A549 (cell line): ENCODE results near the gene NKTR. TPM values are rescaled to one million over a fixed set of nuclear protein-coding genes. Genes with fewer than 3 reads are reported as not detected.

ENCODE experiments used
- ATAC-seq, 2 experiments: fragments of 200-7000 bp in 1 of 2; fragments of >200 bp in 1 of 2; cut with Nextera tagmentation in 1 of 2; cut with Tn5 transposase in 1 of 2; 3 replicates each; pipeline versions ENCODE4 v1.8.0 to v1.9.1; 2018 to 2020; ENCODE audit warnings: mild to moderate bottlenecking in 1 of 2, moderate library complexity in 1 of 2
- CTCF ChIA-PET: fragments of 300-600 bp; sonication (Branson Sonifier 250); formaldehyde crosslinking; extraction: SDS; loops from one replicate; lab custom pipeline; 2021; ENCODE audit warnings: antibody characterized with exemption, inconsistent platforms; lab: Yijun Ruan, JAX
- POLR2A ChIA-PET: fragments of 350-600 bp; formaldehyde crosslinking; extraction: SDS; loops from one replicate; lab custom pipeline; 2021; ENCODE audit warnings: antibody characterized with exemption, inconsistent platforms; lab: Yijun Ruan, JAX
- DNase-seq, 2 experiments: peaks; one replicate each; pipeline versions ENCODE4 v3.0.0 to v3.0.0-alpha.2; 2011 to 2016; ENCODE audit warnings: low read depth in 1 of 2, low spot score in 1 of 2
- FAIRE-seq: peaks from 2 replicates; lab custom pipeline; 2011; peaks lifted over from hg19 to GRCh38; lab: Jason Lieb, UNC
- H3K27ac ChIP-seq, 2 experiments: fragments of >200 bp; sonication (Bioruptor Twin); formaldehyde crosslinking; 3 replicates each; pipeline ENCODE4 v1.5.1; 2016 to 2017
- H3K4me1 ChIP-seq: fragments of >200 bp; sonication (Bioruptor Twin); formaldehyde crosslinking; 3 replicates; pipeline ENCODE4 v1.6.1; 2016
- H3K4me2 ChIP-seq: fragments of >200 bp; sonication (Bioruptor Twin); formaldehyde crosslinking; 3 replicates; pipeline ENCODE4 v1.6.1; 2016
- H3K4me3 ChIP-seq: fragments of >200 bp; sonication (Bioruptor Twin); formaldehyde crosslinking; 3 replicates; pipeline ENCODE4 v1.5.1; 2016
- H3K9me3 ChIP-seq: fragments of >200 bp; sonication (Bioruptor Twin); formaldehyde crosslinking; 3 replicates; pipeline ENCODE4 v1.6.1; 2016
- ATOH8 ChIP-seq: fragments of 250-450 bp; sonication (Bioruptor Pico); IDR thresholded peaks from 2 replicates; pipeline ENCODE4 v1.5.0; 2020; ENCODE audit warnings: low read depth, mild to moderate bottlenecking, moderate library complexity
- CBX2 ChIP-seq: fragments of 200-600 bp; sonication (generic); IDR thresholded peaks from 2 replicates; pipeline ENCODE4 v1.6.1; 2016; ENCODE audit warnings: low read depth, mild to moderate bottlenecking, borderline replicate concordance
- CEBPB ChIP-seq, 2 experiments: fragments of >200 bp in 1 of 2; sonication (Bioruptor Twin) in 1 of 2; formaldehyde crosslinking in 1 of 2; IDR thresholded peaks; 2 replicates each; pipeline ENCODE4 v1.6.1; 2012 to 2016
- EHMT2 ChIP-seq: fragments of 200-600 bp; sonication (generic); IDR thresholded peaks from 2 replicates; pipeline ENCODE4 v1.6.1; 2016; ENCODE audit warnings: antibody characterized with exemption, low read depth, mild to moderate bottlenecking, moderate library complexity
- ESRRA ChIP-seq: fragments of 150-350 bp; IDR thresholded peaks from 2 replicates; pipeline ENCODE4 v1.6.1; 2014; ENCODE audit warnings: mild to moderate bottlenecking, low read length, borderline replicate concordance
- HES2 ChIP-seq: fragments of >200 bp; sonication (Bioruptor Twin); formaldehyde crosslinking; IDR thresholded peaks from 2 replicates; pipeline ENCODE4 v1.6.1; 2016
- HOXB13 ChIP-seq: fragments of 250-450 bp; sonication (Bioruptor Pico); IDR thresholded peaks from 2 replicates; pipeline ENCODE4 v1.5.0; 2020; ENCODE audit warnings: low read depth, mild to moderate bottlenecking, moderate library complexity
- HOXB5 ChIP-seq: fragments of 250-450 bp; sonication (Bioruptor Pico); IDR thresholded peaks from 2 replicates; pipeline ENCODE4 v1.5.0; 2020; ENCODE audit warnings: mild to moderate bottlenecking, moderate library complexity
- JUN ChIP-seq, 2 experiments: fragments of >200 bp; sonication (Bioruptor Twin); formaldehyde crosslinking; IDR thresholded peaks; 2 replicates in 1 of 2; 3 replicates in 1 of 2; pipeline ENCODE4 v1.6.1; 2016 to 2017
- KDM5A ChIP-seq: fragments of 200-600 bp; sonication (generic); IDR thresholded peaks from 2 replicates; pipeline ENCODE4 v1.6.1; 2016; ENCODE audit warnings: antibody characterized with exemption, mild to moderate bottlenecking
- NPAS2 ChIP-seq: fragments of 250-450 bp; sonication (Bioruptor Pico); IDR thresholded peaks from 2 replicates; pipeline ENCODE4 v1.8.0; 2022; ENCODE audit warnings: mild to moderate bottlenecking, moderate library complexity, borderline replicate concordance
- PBX3 ChIP-seq: IDR thresholded peaks from 2 replicates; pipeline ENCODE4 v1.6.1; 2012
- PHF8 ChIP-seq: fragments of 200-600 bp; sonication (generic); IDR thresholded peaks from 2 replicates; pipeline ENCODE4 v1.6.1; 2016; ENCODE audit warnings: low read depth, mild to moderate bottlenecking, antibody characterized with exemption, moderate library complexity, borderline replicate concordance
- POLR2A ChIP-seq: IDR thresholded peaks from 2 replicates; pipeline ENCODE4 v1.6.1; 2012; ENCODE audit warnings: mild to moderate bottlenecking, low read length
- POLR2AphosphoS2 ChIP-seq: conservative IDR thresholded peaks from 2 replicates; pipeline ENCODE4 v1.6.1; 2012; ENCODE audit warnings: low read length, improper control_type of control experiment, inconsistent platforms
- RFX5 ChIP-seq: fragments of 450-650 bp; IDR thresholded peaks from 2 replicates; pipeline ENCODE4 v1.7.1; 2014; ENCODE audit warnings: antibody characterized with exemption, mild to moderate bottlenecking, moderate library complexity
- RNF2 ChIP-seq: fragments of 200-600 bp; sonication (generic); IDR thresholded peaks from 2 replicates; pipeline ENCODE4 v1.6.1; 2016; ENCODE audit warnings: low read depth, mild to moderate bottlenecking, antibody characterized with exemption, moderate library complexity, borderline replicate concordance
- SREBF2 ChIP-seq: fragments of 450-650 bp; IDR thresholded peaks from 2 replicates; pipeline ENCODE4 v1.6.1; 2014; ENCODE audit warnings: mild to moderate bottlenecking, moderate library complexity
- TP53 ChIP-seq: fragments of 250-450 bp; sonication (Bioruptor Pico); IDR thresholded peaks from 2 replicates; pipeline ENCODE4 v1.5.0; 2021; ENCODE audit warnings: mild to moderate bottlenecking, moderate library complexity
- ZFP36 ChIP-seq: fragments of 450-650 bp; IDR thresholded peaks from 2 replicates; pipeline ENCODE4 v1.6.1; 2014; ENCODE audit warnings: borderline replicate concordance; ENCODE audit not compliant: partially characterized antibody
- WGBS: methylation state at CpG from one replicate; pipeline ENCODE4 v1.1.6; 2017; ENCODE audit errors: missing lambda C conversion rate; 5-methylcytosine and 5-hydroxymethylcytosine counted together
- polyA plus RNA-seq, 4 experiments: library from polyadenylated mRNA; depleted of rRNA in 3 of 4; stranded (reverse); fragments of >200 nt; fragmentation: RNase III in 1 of 4; extraction: RNeasy Plus Mini Kit Qiagen cat#74134 plus additional on column Dnase treatment in 1 of 4; gene quantifications; 2 replicates in 3 of 4; 3 replicates in 1 of 4; pipeline ENCODE4 v1.2.3, GENCODE V29; 2011 to 2017

Gene NKTR
- polyA plus RNA-seq, 2 of the 4 experiments (the other 2 are of a cell fraction) = 16.2 to 49.3 TPM

- no peak for TF ChIP-seq KDM5A
- no peak for TF ChIP-seq TP53 (CRISPR knock-in tag)
- no peak for TF ChIP-seq ZFP36
- no peak for TF ChIP-seq JUN (IDR thresholded peaks at IDR 0.05)
- TF ChIP-seq POLR2A = no peak
- TF ChIP-seq CEBPB (IDR thresholded peaks at IDR 0.05) = no peak
- no peak for TF ChIP-seq ATOH8 (CRISPR knock-in tag)
- TF ChIP-seq PHF8 = no peak
- no peak for TF ChIP-seq RNF2
- TF ChIP-seq ESRRA = no peak
- TF ChIP-seq HOXB13 (CRISPR knock-in tag) = no peak
- Histone ChIP-seq H3K27ac (no peak overlapping the region), H3K4me3 (no peak overlapping the region), H3K4me2 (no peak overlapping the region), H3K4me1 (peaks cover 9% of the 10 kb centered on the region; the same call in 1 of the 3 replicates), H3K9me3 (peaks cover 7% of the 10 kb centered on the region; the same call in 2 of the 3 replicates)
- ATAC-seq (no peak), DNase-seq (no peak), FAIRE-seq (no peak)
- ChIA-PET POLR2A (no interaction called here), CTCF (no interaction called here)
- WGBS = 24% methylated on average over 1 of the region's 1 CpG
These were observed 79.8 kb downstream of the NKTR start for GRCh38 chr3:42680271-42680670.

GRCh38 chr3:42680806-42681205 is 80.3 kb downstream of the NKTR start:
- WGBS = 40% methylated on average over 4 of the region's 4 CpGs
- Histone ChIP-seq H3K9me3 (peaks cover 4% of the 10 kb centered on the region; the same call in 2 of the 3 replicates), H3K4me3 (no peak overlapping the region), H3K27ac (no peak overlapping the region)
- ATAC-seq (no peak), DNase-seq (no peak)
- ChIA-PET CTCF (interaction anchor here (0.6 kb wide), 1 partner anchor 9 kb away, joined by 3 read pairs; no protein-coding TSS in a partner anchor), POLR2A (no interaction called here)
- TF ChIP-seq ZFP36 (no peak), CBX2 (no peak), SREBF2 (no peak), HOXB5 (CRISPR knock-in tag) (no peak), EHMT2 (no peak), RFX5 (no peak)
- TF ChIP-seq, all 56 proteins: peak for 0
- H3K4me1 ChIP-seq = peaks cover 9% of the 10 kb centered on the region; the same call in 1 of the 3 replicates
- FAIRE-seq = no peak
- H3K4me2 ChIP-seq = no peak overlapping the region

GRCh38 chr3:42681361-42682038 is 81.0 kb downstream of the NKTR start:
- no peak for DNase-seq
- Histone ChIP-seq H3K9me3 (no peaks in the 10 kb centered on the region), H3K27ac (no peak overlapping the region)
- no peak for TF ChIP-seq TP53 (CRISPR knock-in tag)
- TF ChIP-seq KDM5A = no peak
- no peak for TF ChIP-seq HOXB13 (CRISPR knock-in tag)
- no peak for TF ChIP-seq PBX3
- no peak for TF ChIP-seq HES2
- no peak for TF ChIP-seq NPAS2 (CRISPR knock-in tag)
- no peak for TF ChIP-seq POLR2AphosphoS2
- no peak for TF ChIP-seq JUN (IDR thresholded peaks at IDR 0.05)
- TF ChIP-seq, all 56 proteins: peak for 0
- POLR2A ChIA-PET = no interaction called here
- Histone ChIP-seq H3K4me3 (no peak overlapping the region), H3K4me1 (peaks cover 9% of the 10 kb centered on the region; the same call in 1 of the 3 replicates), H3K4me2 (no peak overlapping the region)
- no peak for FAIRE-seq
- CTCF ChIA-PET = no interaction called here
- no peak for ATAC-seq
- WGBS = 63% methylated on average over 6 of the region's 10 CpGs
